Neural progenitor cell (in vitro differentiated cells): ENCODE measurements around the gene ETV7. TPM values are rescaled to one million over a fixed set of nuclear protein-coding genes. Genes with fewer than 3 reads are reported as not detected.
"Not testable (repeated sequence)": the region's sequence is repeated elsewhere in the genome, so short reads cannot be mapped to it uniquely, and the experiment has no call there.

Experiments used
- DNase-seq: peaks from one replicate; pipeline ENCODE4 v3.0.0-alpha.2; 2016; ENCODE audit warnings: low spot score
- H2AFZ ChIP-seq: fragments of 200-600 bp; sonication (generic); replicated peaks from 2 replicates; pipeline ENCODE4 v1.6.1; 2016; ENCODE audit warnings: antibody characterized with exemption
- H3F3A ChIP-seq: fragments of 200-600 bp; sonication (generic); 2 replicates; pipeline ENCODE4 v1.6.1; 2016; ENCODE audit warnings: antibody characterized with exemption, low read depth
- H3K27ac ChIP-seq: fragments of 200-600 bp; sonication (generic); 2 replicates; pipeline ENCODE4 v1.5.1; 2016; ENCODE audit warnings: mild to moderate bottlenecking
- H3K27me3 ChIP-seq: fragments of 200-600 bp; sonication (generic); 2 replicates; pipeline ENCODE4 v1.6.1; 2016; ENCODE audit warnings: mild to moderate bottlenecking, moderate library complexity
- H3K36me3 ChIP-seq: fragments of 200-600 bp; sonication (generic); 2 replicates; pipeline ENCODE4 v1.5.1; 2016
- H3K4me1 ChIP-seq: fragments of 200-600 bp; sonication (generic); 2 replicates; pipeline ENCODE4 v1.6.1; 2016; ENCODE audit warnings: mixed run types
- H3K4me2 ChIP-seq: fragments of 200-600 bp; sonication (generic); 2 replicates; pipeline ENCODE4 v1.6.1; 2016
- H3K4me3 ChIP-seq: fragments of 200-600 bp; sonication (generic); 2 replicates; pipeline ENCODE4 v1.5.1; 2016
- H3K79me2 ChIP-seq: fragments of 200-600 bp; sonication (generic); 2 replicates; pipeline ENCODE4 v1.6.1; 2016; ENCODE audit warnings: low read depth
- H3K9ac ChIP-seq: fragments of 200-600 bp; sonication (generic); 2 replicates; pipeline ENCODE4 v1.6.1; 2016
- H3K9me3 ChIP-seq: fragments of 200-600 bp; sonication (generic); 2 replicates; pipeline ENCODE4 v1.5.1; 2016; ENCODE audit warnings: low read depth
- H4K20me1 ChIP-seq: fragments of 200-600 bp; sonication (generic); 2 replicates; pipeline ENCODE4 v1.6.1; 2016; ENCODE audit warnings: low read depth
- H3K27ac Mint-ChIP-seq: 3 replicates; pipeline ENCODE4 v1.8.0; 2021; ENCODE audit warnings: mixed read lengths
- H3K27me3 Mint-ChIP-seq: 2 replicates; pipeline ENCODE4 v1.8.0; 2022; ENCODE audit warnings: low read depth, mild to moderate bottlenecking, inconsistent platforms, moderate library complexity, mixed read lengths; ENCODE audit not compliant: insufficient read depth
- H3K36me3 Mint-ChIP-seq: 3 replicates; pipeline ENCODE4 v1.8.0; 2021; ENCODE audit warnings: mixed read lengths
- H3K4me1 Mint-ChIP-seq: 3 replicates; pipeline ENCODE4 v1.8.0; 2021; ENCODE audit warnings: mixed read lengths
- H3K4me3 Mint-ChIP-seq: 3 replicates; pipeline ENCODE4 v1.8.0; 2021; ENCODE audit warnings: mild to moderate bottlenecking, moderate library complexity, mixed read lengths
- H3K9me3 Mint-ChIP-seq: 3 replicates; pipeline ENCODE4 v1.8.0; 2020; ENCODE audit warnings: mixed read lengths
- CTCF ChIP-seq: fragments of 200-600 bp; sonication (generic); IDR thresholded peaks from 2 replicates; pipeline ENCODE4 v1.5.1; 2017; ENCODE audit warnings: antibody characterized with exemption, mild to moderate bottlenecking
- EZH2 ChIP-seq: fragments of 200-600 bp; sonication (generic); IDR thresholded peaks from 2 replicates; pipeline ENCODE4 v1.6.1; 2017; ENCODE audit warnings: antibody characterized with exemption, mild to moderate bottlenecking, moderate library complexity
- EZH2phosphoT487 ChIP-seq: fragments of 200-600 bp; sonication (generic); IDR thresholded peaks from 2 replicates; pipeline ENCODE4 v1.6.1; 2017; ENCODE audit warnings: antibody characterized with exemption
- total RNA-seq: library from RNA; depleted of rRNA; stranded (reverse); fragments of >200 nt; gene quantifications from 2 replicates; pipeline ENCODE4 v1.2.3, GENCODE V29; 2015; ENCODE audit warnings: low replicate concordance

ETV7 gene
- total RNA-seq, 1 donor from 2014 or later: 0.11 TPM

GRCh38 chr6:36339146-36339545 lies 48.3 kb downstream of the ETV7 start:
- no peaks in the 10 kb centered on the region for H3K36me3 Mint-ChIP-seq
- H3K9me3 Mint-ChIP-seq: no peaks in the 10 kb centered on the region
- Histone ChIP-seq H3K27ac (no peak overlapping the region), H3K9ac (no peak overlapping the region), H3K36me3 (no peaks in the 10 kb centered on the region), H2AFZ (no peak overlapping the region), H3K4me1 (peaks cover 4% of the 10 kb centered on the region), H3K4me2 (no peak overlapping the region), H3K79me2 (no peaks in the 10 kb centered on the region), H3F3A (no peaks in the 10 kb centered on the region), H3K9me3 (no peaks in the 10 kb centered on the region), H4K20me1 (no peaks in the 10 kb centered on the region), H3K27me3 (peaks cover 29% of the 10 kb centered on the region), H3K4me3 (no peak overlapping the region)
- DNase-seq: no peak
- H3K27me3 Mint-ChIP-seq: peaks cover 10% of the 10 kb centered on the region
- no peak for TF ChIP-seq EZH2
- peaks cover 25% of the 10 kb centered on the region for H3K4me1 Mint-ChIP-seq
- no peak overlapping the region for H3K27ac Mint-ChIP-seq
- H3K4me3 Mint-ChIP-seq: no peak overlapping the region

- H3K4me3 Mint-ChIP-seq, H3K4me1 ChIP-seq, H3K9me3 Mint-ChIP-seq, H3K36me3 Mint-ChIP-seq, H3K27ac ChIP-seq, H3K4me3 ChIP-seq, H4K20me1 ChIP-seq, H3K27ac Mint-ChIP-seq, H3F3A ChIP-seq, H3K79me2 ChIP-seq, H2AFZ ChIP-seq, H3K9ac ChIP-seq, DNase-seq, H3K4me2 ChIP-seq, H3K9me3 ChIP-seq, H3K36me3 ChIP-seq: not testable (repeated sequence)
- peaks cover 29% of the 10 kb centered on the region for H3K27me3 ChIP-seq
- peaks cover 10% of the 10 kb centered on the region for H3K27me3 Mint-ChIP-seq
- peaks cover 35% of the 10 kb centered on the region for H3K4me1 Mint-ChIP-seq
These were observed 49.2 kb downstream of the ETV7 start for GRCh38 chr6:36338223-36338622.

GRCh38 chr6:36337814-36338213 lies 49.7 kb downstream of the ETV7 start:
- Histone ChIP-seq H3K4me2 (no peak overlapping the region), H3K9me3 (no peaks in the 10 kb centered on the region), H3K9ac (no peak overlapping the region), H3K27me3 (peaks cover 29% of the 10 kb centered on the region), H3K4me1 (peaks cover 7% of the 10 kb centered on the region), H3K27ac (no peak overlapping the region), H2AFZ (no peak overlapping the region), H3K79me2 (no peaks in the 10 kb centered on the region), H4K20me1 (no peaks in the 10 kb centered on the region), H3K4me3 (no peak overlapping the region), H3F3A (no peaks in the 10 kb centered on the region), H3K36me3 (no peaks in the 10 kb centered on the region)
- Mint-ChIP-seq H3K36me3 (no peaks in the 10 kb centered on the region), H3K4me1 (peaks cover 39% of the 10 kb centered on the region), H3K27ac (no peak overlapping the region), H3K27me3 (peaks cover 11% of the 10 kb centered on the region), H3K9me3 (no peaks in the 10 kb centered on the region), H3K4me3 (no peak overlapping the region)
- DNase-seq: no peak
- no peak for TF ChIP-seq CTCF
- TF ChIP-seq EZH2phosphoT487: no peak
- TF ChIP-seq EZH2: no peak

- no peak for DNase-seq
- H3K27ac Mint-ChIP-seq: no peak within 1 kb of the TSS
These were observed 50.7 kb downstream of the ETV7 start, which contains the start of gene BNIP5 for GRCh38 chr6:36336779-36337241. Gene BNIP5, minus strand, starts transcription at chr6:36336888. Its CDS starts 6,198 bp downstream, at chr6:36330690.

More at GRCh38 chr6:36336779-36337241, 50.7 kb downstream of the ETV7 start, which contains the start of gene BNIP5:
- peaks cover 16% of the 10 kb centered on the region for H3K27me3 Mint-ChIP-seq
- no peaks in the 10 kb centered on the region for H3K36me3 Mint-ChIP-seq
- peaks cover 7% of the 10 kb centered on the region for H3K4me1 ChIP-seq
- no peak within 1 kb of the TSS for H3K27ac ChIP-seq
- H3K36me3 ChIP-seq: no peaks in the 10 kb centered on the region
- no peak within 1 kb of the TSS for H3K4me3 ChIP-seq
- H3K4me1 Mint-ChIP-seq: peaks cover 45% of the 10 kb centered on the region
- H3F3A ChIP-seq: no peaks in the 10 kb centered on the region
- no peak within 1 kb of the TSS for H3K4me2 ChIP-seq
- TF ChIP-seq EZH2phosphoT487: no peak
- TF ChIP-seq CTCF: no peak
- TF ChIP-seq EZH2: no peak
- no peaks in the 10 kb centered on the region for H4K20me1 ChIP-seq
- H3K27me3 ChIP-seq: peaks cover 29% of the 10 kb centered on the region
- no peaks in the 10 kb centered on the region for H3K79me2 ChIP-seq
- H3K9me3 Mint-ChIP-seq: no peaks in the 10 kb centered on the region
- H3K9ac ChIP-seq: no peak within 1 kb of the TSS
- no peak within 1 kb of the TSS for H3K4me3 Mint-ChIP-seq
- no peak within 1 kb of the TSS for H2AFZ ChIP-seq
- no peaks in the 10 kb centered on the region for H3K9me3 ChIP-seq
